GM12891 (cell line): ENCODE results near the gene SPRR4.

Experiments used
- PAX5 ChIP-seq: IDR thresholded peaks from 2 replicates; pipeline ENCODE4 v1.6.1; 2011; ENCODE audit warnings: low read length, moderate library complexity, mild to moderate bottlenecking; ENCODE audit not compliant: insufficient read depth, severe bottlenecking
- POLR2A ChIP-seq: IDR thresholded peaks from 2 replicates; pipeline ENCODE4 v1.6.1; 2011; ENCODE audit warnings: low read depth, low read length, control low read depth
- POLR2AphosphoS5 ChIP-seq: IDR thresholded peaks from 2 replicates; pipeline ENCODE4 v1.6.1; 2011; ENCODE audit warnings: low read depth, low read length, control low read depth
- POU2F2 ChIP-seq: IDR thresholded peaks from 2 replicates; pipeline ENCODE4 v1.6.1; 2011; ENCODE audit warnings: low read depth, mild to moderate bottlenecking, control low read depth, low read length, moderate library complexity
- SPI1 ChIP-seq: IDR thresholded peaks from 2 replicates; pipeline ENCODE4 v1.6.1; 2011; ENCODE audit warnings: low read depth, low read length, control low read depth
- TAF1 ChIP-seq: IDR thresholded peaks from 2 replicates; pipeline ENCODE4 v1.6.1; 2011; ENCODE audit warnings: low read depth, low read length, control low read depth

DNA sequence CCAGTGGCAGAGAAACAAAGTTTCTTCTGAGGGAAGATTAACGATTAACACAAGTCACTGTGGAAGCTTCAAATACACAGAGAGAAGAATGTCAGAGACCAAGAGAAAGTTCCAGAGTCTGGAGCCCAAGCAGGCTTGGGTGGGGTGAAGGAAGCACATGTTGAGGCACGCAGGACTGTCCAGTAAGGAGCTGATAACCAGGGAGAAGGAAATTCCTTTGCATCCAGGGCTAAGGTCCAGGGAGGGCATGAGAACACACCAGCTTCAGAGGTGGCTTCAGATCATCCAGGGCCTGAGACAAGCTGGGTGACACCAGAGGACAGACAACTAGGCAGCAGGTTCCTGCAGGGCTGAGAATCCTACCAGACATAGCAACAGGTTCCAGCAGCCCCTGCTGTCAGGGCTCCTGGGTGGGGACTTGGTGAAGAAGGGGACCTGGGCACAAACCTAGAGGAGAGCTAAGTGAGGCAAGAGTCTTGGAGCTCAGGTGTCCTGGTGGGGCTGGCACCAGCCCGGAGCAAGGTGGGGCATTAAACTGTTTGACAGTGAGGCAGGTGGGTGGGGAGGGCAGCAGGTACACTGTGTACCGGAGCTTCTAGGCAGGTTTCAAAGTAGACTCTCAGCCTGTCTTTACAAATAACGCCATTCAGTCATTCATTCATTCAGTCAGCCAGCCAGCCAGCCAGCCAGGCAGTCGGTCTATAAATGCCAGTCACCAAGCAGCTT lies 10.9 kb downstream of the SPRR4 start:
- no peak for TF ChIP-seq POLR2A
- no peak for TF ChIP-seq POLR2AphosphoS5
- no peak for TF ChIP-seq TAF1
- TF ChIP-seq SPI1: no peak
- TF ChIP-seq POU2F2: no peak
- no peak for TF ChIP-seq PAX5
